Limb (tissue), 2 donors: ENCODE measurements around the gene OR8G1.
A peak's percentile ranks its signal among the peaks of the same experiment; 100 is the strongest.
"Not testable (repeated sequence)": the region's sequence is repeated elsewhere in the genome, so short reads cannot be mapped to it uniquely, and the experiment has no call there.

Experiments
- DNase-seq, 2 donors: peaks; one replicate each; pipeline ENCODE4 v3.0.0-alpha.2; 2016; ENCODE audit errors: extremely low spot score in 2 of 2

OR8G1 gene, protein sequence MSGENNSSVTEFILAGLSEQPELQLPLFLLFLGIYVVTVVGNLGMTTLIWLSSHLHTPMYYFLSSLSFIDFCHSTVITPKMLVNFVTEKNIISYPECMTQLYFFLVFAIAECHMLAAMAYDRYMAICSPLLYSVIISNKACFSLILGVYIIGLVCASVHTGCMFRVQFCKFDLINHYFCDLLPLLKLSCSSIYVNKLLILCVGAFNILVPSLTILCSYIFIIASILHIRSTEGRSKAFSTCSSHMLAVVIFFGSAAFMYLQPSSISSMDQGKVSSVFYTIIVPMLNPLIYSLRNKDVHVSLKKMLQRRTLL

GRCh38 chr11:124240621-124241397 is at the start of gene OR8G1:
Gene OR8G1, plus strand, starts transcription at chr11:124241095. Its CDS starts 8,581 bp downstream, at chr11:124249676.
- DNase-seq: no peak

DNA sequence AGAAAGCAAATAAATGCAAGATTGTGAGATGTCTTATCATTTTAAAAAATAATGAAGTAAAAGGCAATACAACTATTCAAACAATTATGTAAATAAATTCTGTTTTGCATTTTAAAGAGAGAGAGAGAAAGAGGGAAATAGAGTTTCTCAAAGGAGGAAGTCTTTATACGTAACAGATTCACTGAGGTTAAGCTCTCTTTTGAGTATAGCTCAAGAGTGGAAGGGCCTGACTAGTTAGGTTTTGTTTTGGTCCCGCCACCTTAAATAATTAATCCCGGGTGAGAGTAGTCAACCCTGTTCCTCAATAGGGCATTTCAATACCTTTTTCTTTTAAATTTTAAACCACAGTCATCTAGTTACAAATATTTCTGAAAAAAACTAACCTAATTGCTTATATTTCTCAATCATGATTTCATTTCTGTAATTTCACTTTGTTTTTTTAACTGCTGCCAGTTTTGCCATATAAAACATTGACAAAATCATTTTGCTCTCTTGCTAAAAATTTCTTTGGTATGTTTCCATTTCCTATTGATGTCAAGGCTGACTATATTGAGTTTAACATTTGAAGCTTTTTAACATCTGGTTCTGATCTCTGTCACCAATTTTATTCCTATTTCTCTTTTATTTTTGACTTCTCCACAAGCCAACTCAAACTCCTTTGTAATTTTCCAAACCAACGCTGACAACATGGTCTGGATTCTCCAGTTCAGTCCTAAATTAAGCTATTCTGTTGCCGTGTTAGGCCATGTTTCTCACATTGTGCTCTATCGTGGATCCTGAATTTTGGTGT is 47.5 kb upstream of the OR8G1 start:
- DNase-seq: peak in 1 of 2 donors; percentile 61

GRCh38 chr11:124194293-124195188 is 46.4 kb upstream of the OR8G1 start:
- peak; percentile 40 to 63 for DNase-seq

- peak in 1 of 2 donors; percentile 41 for DNase-seq
Measured at GRCh38 chr11:124195189-124195734, 45.6 kb upstream of the OR8G1 start.

DNA sequence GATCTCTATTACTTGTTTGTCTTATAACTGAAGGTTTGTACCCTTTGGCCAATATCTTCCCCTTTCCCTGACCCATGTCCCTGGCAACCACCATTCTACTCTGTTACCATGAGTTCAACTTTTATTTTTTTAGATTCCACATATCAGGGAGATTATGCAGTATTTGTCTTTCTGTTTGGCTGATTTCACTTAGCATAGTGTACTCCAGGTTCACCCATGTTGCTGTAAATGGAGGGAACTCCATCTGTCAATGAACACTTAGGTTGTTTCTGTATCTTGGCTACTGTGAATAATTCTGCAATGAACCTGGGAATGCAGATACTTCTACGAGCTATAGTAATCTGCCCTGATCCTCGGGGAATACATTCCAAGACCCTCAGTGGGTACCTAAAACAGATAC is 42.9 kb upstream of the OR8G1 start:
- no peak for DNase-seq

DNA sequence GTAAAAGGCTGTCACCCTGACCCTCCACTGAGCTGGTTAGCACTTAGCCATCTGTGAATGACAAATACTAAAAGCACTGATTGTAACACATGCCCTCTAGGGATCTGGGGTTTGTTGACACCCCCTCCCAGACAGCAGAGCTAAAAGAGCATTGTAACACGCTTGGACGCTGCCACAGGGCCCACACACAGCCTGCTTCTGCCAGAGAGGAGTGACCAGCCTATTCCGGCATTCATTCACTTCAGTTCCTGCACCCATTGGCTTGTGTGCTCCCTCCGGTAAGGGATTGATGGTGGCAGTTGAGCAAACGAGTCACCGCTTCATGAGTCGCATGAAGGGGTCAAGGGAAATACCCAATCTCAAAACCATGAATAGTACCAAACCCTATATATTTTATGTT is 42.0 kb upstream of the OR8G1 start:
- DNase-seq: no peak

- DNase-seq: no peak
Measured at GRCh38 chr11:124199702-124200101, 41.2 kb upstream of the OR8G1 start.

DNA sequence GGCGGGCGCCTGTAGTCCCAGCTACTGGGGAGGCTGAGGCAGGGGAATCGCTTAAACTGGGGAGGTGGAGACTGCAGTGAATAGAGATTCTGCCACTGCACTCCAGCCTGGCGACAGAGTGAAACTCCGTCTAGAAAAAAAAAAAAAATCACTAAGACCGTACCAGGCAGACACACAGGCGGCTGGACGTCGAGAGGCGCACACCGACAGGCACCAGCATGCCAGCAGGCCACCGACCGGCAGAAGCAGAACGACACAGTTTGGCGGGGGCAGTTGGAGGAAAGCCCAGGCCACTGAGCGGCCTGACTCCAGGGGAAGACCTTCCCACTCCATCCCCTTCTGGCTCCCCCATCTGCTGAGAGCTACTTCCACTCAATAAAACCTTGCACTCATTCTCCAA is 40.2 kb upstream of the OR8G1 start:
- no peak for DNase-seq

GRCh38 chr11:124202951-124203350 is 37.9 kb upstream of the OR8G1 start:
- DNase-seq: no peak

DNA sequence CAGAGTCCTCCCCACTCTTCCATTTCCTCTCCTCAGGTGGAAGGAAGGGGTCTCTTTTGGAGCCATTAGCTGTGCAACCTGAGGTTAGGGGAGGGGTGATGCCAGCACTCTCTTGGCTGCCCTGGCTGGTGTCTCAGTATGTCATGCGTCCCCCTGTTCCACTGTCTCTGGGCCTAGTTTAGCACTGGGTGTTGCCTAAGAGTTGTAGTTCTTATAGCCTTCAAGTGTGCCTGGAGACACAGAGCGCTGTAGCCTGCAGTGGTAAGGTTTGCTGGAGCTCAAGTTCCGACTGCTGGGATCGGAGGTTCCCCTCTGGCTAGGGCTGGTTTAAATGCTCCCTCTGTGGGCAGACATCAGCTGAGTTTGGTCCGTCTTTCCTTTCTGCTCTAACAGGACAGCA is 36.9 kb upstream of the OR8G1 start:
- DNase-seq: no peak

DNA sequence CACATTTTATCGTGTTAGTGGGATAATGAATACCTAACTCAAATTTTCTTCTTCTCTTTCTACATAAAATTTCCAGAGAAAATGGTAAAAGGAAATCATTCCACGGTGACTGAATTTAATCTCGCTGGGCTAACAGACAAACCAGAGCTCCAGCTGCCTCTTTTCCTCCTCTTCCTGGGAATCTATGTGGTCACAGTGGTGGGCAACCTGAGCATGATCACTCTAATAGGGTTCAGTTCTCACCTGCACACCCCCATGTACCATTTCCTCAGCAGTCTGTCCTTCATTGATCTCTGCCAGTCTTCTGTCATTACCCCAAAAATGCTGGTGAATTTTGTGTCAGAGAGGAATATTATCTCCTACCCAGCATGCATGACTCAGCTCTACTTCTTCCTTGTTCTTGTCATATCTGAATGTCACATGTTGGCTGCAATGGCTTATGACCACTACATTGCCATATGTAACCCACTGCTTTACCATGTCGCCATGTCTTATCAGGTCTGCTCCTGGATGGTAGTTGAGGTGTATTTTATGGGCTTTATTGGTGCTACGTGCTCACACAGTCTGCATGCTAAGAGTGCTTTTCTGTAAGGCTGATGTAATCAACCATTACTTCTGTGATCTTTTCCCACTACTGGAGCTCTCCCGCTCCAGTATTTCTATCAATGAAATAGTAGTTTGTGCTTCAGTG is 33.6 kb upstream of the OR8G1 start:
- no peak for DNase-seq

- no peak for DNase-seq
Measured at GRCh38 chr11:124209824-124210357, 31.0 kb upstream of the OR8G1 start.

- no peak for DNase-seq
Measured at GRCh38 chr11:124210421-124210820, 30.5 kb upstream of the OR8G1 start.

GRCh38 chr11:124211321-124211720 is 29.6 kb upstream of the OR8G1 start:
- no peak for DNase-seq

- DNase-seq: no peak
Measured at GRCh38 chr11:124214027-124214426, 26.9 kb upstream of the OR8G1 start.

- DNase-seq: no peak
Measured at GRCh38 chr11:124219126-124219525, 21.8 kb upstream of the OR8G1 start.

GRCh38 chr11:124222407-124222806 is 18.5 kb upstream of the OR8G1 start:
- no peak for DNase-seq

- DNase-seq: not testable (repeated sequence)
Measured at GRCh38 chr11:124224618-124225423, 16.1 kb upstream of the OR8G1 start.

DNA sequence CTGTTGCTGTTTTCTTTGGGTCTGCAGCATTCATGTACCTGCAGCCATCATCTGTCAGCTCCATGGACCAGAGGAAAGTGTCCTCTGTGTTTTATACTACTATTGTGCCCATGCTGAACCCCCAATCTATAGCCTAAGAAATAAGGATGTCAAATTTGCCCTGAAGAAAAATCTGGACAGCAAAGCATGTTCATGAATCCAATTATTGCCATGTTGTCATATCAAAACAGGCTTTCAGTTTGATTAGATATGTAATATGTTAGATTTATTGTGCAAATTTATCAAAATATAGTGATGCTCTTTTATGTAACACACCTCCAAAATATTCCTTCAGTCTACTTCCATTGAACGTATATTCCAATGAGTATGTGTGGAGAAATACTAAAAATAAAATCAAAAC is 15.4 kb upstream of the OR8G1 start:
- no peak for DNase-seq
